ENCODE measurements around the gene CYP1A2. TPM values are rescaled to one million over a fixed set of nuclear protein-coding genes. Genes with fewer than 3 reads are reported as not detected.
A peak's percentile ranks its signal among the peaks of the same experiment; 100 is the strongest.

Gene CYP1A2
- total RNA-seq, 2 donors from 2014 or later, result not detected

- peak; percentile 87 to 88 for TF ChIP-seq CTCF (IDR thresholded peaks at IDR 0.05)
- no peak overlapping the region for H3K27ac ChIP-seq
- H3K27me3 ChIP-seq, result no peaks in the 10 kb centered on the region
- H3K4me3 ChIP-seq, result peak overlapping the region in 1 of 2 donors; percentile 28
- no peak for DNase-seq (ENCODE audit: low spot score)
- no peaks in the 10 kb centered on the region for H3K9me3 ChIP-seq
- H3K36me3 ChIP-seq, result no peaks in the 10 kb centered on the region
- peaks cover 0 to 17% of the 10 kb centered on the region in 2 donors for H3K4me1 ChIP-seq
These were observed 20.2 kb downstream of the CYP1A2 start for GRCh38 chr15:74768771-74769342.

- Histone ChIP-seq H3K4me1 (peaks cover 0 to 17% of the 10 kb centered on the region in 2 donors), H3K9me3 (no peaks in the 10 kb centered on the region), H3K36me3 (no peaks in the 10 kb centered on the region), H3K4me3 (no peak overlapping the region), H3K27ac (no peak overlapping the region), H3K27me3 (no peaks in the 10 kb centered on the region)
- DNase-seq (ENCODE audit: low spot score), result no peak
- TF ChIP-seq CTCF (IDR thresholded peaks at IDR 0.05), result no peak
These were observed 20.9 kb downstream of the CYP1A2 start for GRCh38 chr15:74769463-74770025.

GRCh38 chr15:74770211-74770903, 21.7 kb downstream of the CYP1A2 start:
- Histone ChIP-seq H3K27ac (peak overlapping the region; percentile 23 to 42), H3K27me3 (no peaks in the 10 kb centered on the region), H3K9me3 (no peaks in the 10 kb centered on the region), H3K4me3 (no peak overlapping the region), H3K36me3 (no peaks in the 10 kb centered on the region), H3K4me1 (peaks cover 0 to 17% of the 10 kb centered on the region in 2 donors)
- no peak for DNase-seq (ENCODE audit: low spot score)
- no peak for TF ChIP-seq CTCF (IDR thresholded peaks at IDR 0.05)

GRCh38 chr15:74773329-74773728, 24.7 kb downstream of the CYP1A2 start:
- Histone ChIP-seq H3K27me3 (no peaks in the 10 kb centered on the region), H3K9me3 (no peaks in the 10 kb centered on the region), H3K4me3 (no peak overlapping the region), H3K36me3 (no peaks in the 10 kb centered on the region), H3K27ac (no peak overlapping the region), H3K4me1 (peaks cover 0 to 38% of the 10 kb centered on the region in 2 donors)
- no peak for DNase-seq (ENCODE audit: low spot score)
- TF ChIP-seq CTCF (IDR thresholded peaks at IDR 0.05), result no peak

GRCh38 chr15:74773731-74774252, 25.1 kb downstream of the CYP1A2 start:
- no peaks in the 10 kb centered on the region for H3K9me3 ChIP-seq
- H3K36me3 ChIP-seq, result no peaks in the 10 kb centered on the region
- H3K4me1 ChIP-seq, result peaks cover 0 to 33% of the 10 kb centered on the region in 2 donors
- no peak overlapping the region for H3K4me3 ChIP-seq
- no peak for TF ChIP-seq CTCF (IDR thresholded peaks at IDR 0.05)
- no peaks in the 10 kb centered on the region for H3K27me3 ChIP-seq
- DNase-seq (ENCODE audit: low spot score), result no peak
- no peak overlapping the region for H3K27ac ChIP-seq

Measured in right atrium auricular region (tissue), 2 donors.